Chondrocyte (in vitro differentiated cells): ENCODE data around the gene PRICKLE2. TPM values are rescaled to one million over a fixed set of nuclear protein-coding genes. Genes with fewer than 3 reads are reported as not detected.

Experiments
- DNase-seq: peaks from one replicate; pipeline ENCODE4 v3.0.0; 2021; ENCODE audit warnings: mixed read lengths, low spot score
- H3K27ac Mint-ChIP-seq: one replicate; pipeline ENCODE4 v1.8.0; 2021; ENCODE audit warnings: mild to moderate bottlenecking, moderate library complexity, mixed read lengths; ENCODE audit not compliant: unreplicated experiment
- H3K27me3 Mint-ChIP-seq: 2 replicates; pipeline ENCODE4 v1.8.0; 2021; ENCODE audit warnings: low read depth, mixed read lengths
- H3K36me3 Mint-ChIP-seq: 2 replicates; pipeline ENCODE4 v1.8.0; 2021; ENCODE audit warnings: low read depth, mixed read lengths
- H3K4me1 Mint-ChIP-seq: 2 replicates; pipeline ENCODE4 v1.8.0; 2021; ENCODE audit warnings: low read depth, mild to moderate bottlenecking, mixed read lengths
- H3K4me3 Mint-ChIP-seq: one replicate; pipeline ENCODE4 v1.8.0; 2021; ENCODE audit warnings: mild to moderate bottlenecking, moderate library complexity, mixed read lengths; ENCODE audit not compliant: unreplicated experiment
- H3K9me3 Mint-ChIP-seq: 2 replicates; pipeline ENCODE4 v1.8.0; 2021; ENCODE audit warnings: low read depth, mixed read lengths
- CTCF ChIP-seq: fragments of 200-600 bp; sonication (generic); IDR thresholded peaks from 2 replicates; pipeline ENCODE4 v1.5.0; 2021; ENCODE audit warnings: antibody characterized with exemption, mild to moderate bottlenecking, moderate library complexity
- total RNA-seq: library from RNA; stranded (reverse); gene quantifications from 3 replicates; pipeline ENCODE4 v1.2.1, GENCODE V29; 2021

Gene PRICKLE2
- total RNA-seq, 1 donor from 2014 or later: 48.2 TPM

DNA sequence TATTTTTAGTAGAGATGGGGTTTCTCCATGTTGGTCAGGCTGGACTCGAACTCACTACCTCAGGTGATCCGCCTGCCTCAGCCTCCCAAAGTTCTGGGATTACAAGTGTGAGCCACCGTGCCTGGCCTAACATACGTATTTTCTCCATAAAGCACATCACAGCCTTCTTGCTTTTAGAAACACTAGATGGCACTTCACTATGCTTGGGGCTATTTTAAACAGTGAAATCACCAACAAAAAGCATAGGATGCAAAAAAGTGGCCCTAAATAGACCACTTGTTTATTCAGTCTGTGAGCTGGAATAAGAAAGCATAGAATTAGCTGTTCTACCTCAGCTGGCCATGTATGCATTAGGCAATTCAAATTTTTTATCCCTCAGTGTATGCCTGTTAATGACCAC lies 46.0 kb downstream of the PRICKLE2 start:
- peak; percentile 58 for TF ChIP-seq CTCF
- Mint-ChIP-seq H3K36me3 (peaks cover 8% of the 10 kb centered on the region), H3K9me3 (no peaks in the 10 kb centered on the region), H3K4me3 (no peak overlapping the region), H3K4me1 (peaks cover 52% of the 10 kb centered on the region), H3K27ac (no peak overlapping the region), H3K27me3 (no peaks in the 10 kb centered on the region)
- no peak for DNase-seq

- Mint-ChIP-seq H3K4me3 (no peak overlapping the region), H3K27ac (no peak overlapping the region), H3K4me1 (peaks cover 54% of the 10 kb centered on the region), H3K9me3 (no peaks in the 10 kb centered on the region), H3K36me3 (peaks cover 8% of the 10 kb centered on the region), H3K27me3 (no peaks in the 10 kb centered on the region)
- TF ChIP-seq CTCF: no peak
- DNase-seq: no peak
Observed at GRCh38 chr3:64178419-64178818, 46.8 kb downstream of the PRICKLE2 start.

DNA sequence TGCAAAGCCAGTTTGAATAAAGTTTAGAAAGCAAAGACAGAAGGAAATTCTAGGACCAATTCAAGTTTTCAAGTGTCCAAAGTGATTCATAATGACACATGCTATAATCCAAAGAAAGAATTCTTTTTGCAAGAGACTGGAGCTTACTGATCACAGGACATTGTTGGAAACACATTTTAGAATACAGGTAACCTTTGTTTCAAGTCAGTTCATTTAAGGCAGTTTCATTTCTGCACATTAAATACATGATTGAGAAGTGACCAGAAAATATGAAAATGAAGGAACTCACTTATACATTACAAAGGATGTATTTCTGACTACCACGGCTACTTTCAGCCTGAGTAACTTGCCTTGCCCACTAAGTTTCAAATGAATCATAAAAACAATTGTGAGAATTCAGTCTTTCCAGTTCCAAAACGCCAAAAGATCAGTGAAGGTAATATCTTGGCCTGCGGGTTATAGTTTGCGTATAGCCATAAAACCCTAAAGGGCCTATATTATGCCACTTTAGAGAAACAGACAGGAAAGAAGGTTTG lies 48.7 kb downstream of the PRICKLE2 start:
- DNase-seq: no peak
- peaks cover 41% of the 10 kb centered on the region for H3K4me1 Mint-ChIP-seq
- H3K36me3 Mint-ChIP-seq: peaks cover 7% of the 10 kb centered on the region
- H3K27me3 Mint-ChIP-seq: no peaks in the 10 kb centered on the region
- H3K4me3 Mint-ChIP-seq: no peak overlapping the region
- H3K27ac Mint-ChIP-seq: peak overlapping the region; percentile 55
- no peaks in the 10 kb centered on the region for H3K9me3 Mint-ChIP-seq
- TF ChIP-seq CTCF: no peak

DNA sequence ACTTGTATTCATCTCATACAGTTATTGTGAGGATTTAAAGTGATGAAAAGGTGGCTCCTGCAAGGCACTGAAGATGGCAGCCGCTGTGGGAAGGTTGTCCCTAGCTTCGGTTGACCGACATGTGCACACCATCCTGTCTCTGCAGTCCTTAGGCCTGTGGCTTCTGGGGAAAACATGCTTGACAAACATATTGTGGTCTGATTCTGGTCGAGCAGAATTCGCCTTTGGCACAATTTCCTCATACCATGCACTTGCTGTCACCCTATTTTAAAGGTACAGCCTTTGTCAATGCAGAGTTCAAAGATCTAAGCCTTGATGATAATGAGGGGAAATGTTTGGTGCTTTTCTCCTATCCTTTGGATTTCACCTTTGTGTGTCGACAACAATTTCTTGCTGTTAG lies 50.9 kb downstream of the PRICKLE2 start:
- Mint-ChIP-seq H3K27ac (no peak overlapping the region), H3K27me3 (no peaks in the 10 kb centered on the region), H3K9me3 (no peaks in the 10 kb centered on the region), H3K4me3 (no peak overlapping the region), H3K4me1 (peaks cover 43% of the 10 kb centered on the region), H3K36me3 (peaks cover 4% of the 10 kb centered on the region)
- no peak for DNase-seq
- TF ChIP-seq CTCF: no peak

GRCh38 chr3:64173563-64173962 lies 51.7 kb downstream of the PRICKLE2 start:
- H3K36me3 Mint-ChIP-seq: peaks cover 4% of the 10 kb centered on the region
- peaks cover 46% of the 10 kb centered on the region for H3K4me1 Mint-ChIP-seq

More at GRCh38 chr3:64173563-64173962, 51.7 kb downstream of the PRICKLE2 start:
- Mint-ChIP-seq H3K27me3 (no peaks in the 10 kb centered on the region), H3K9me3 (no peaks in the 10 kb centered on the region), H3K27ac (no peak overlapping the region), H3K4me3 (no peak overlapping the region)
- TF ChIP-seq CTCF: no peak
- DNase-seq: no peak
